B cell (primary cell): Measurements from ENCODE around the gene DNAJC24.

ENCODE experiments used
- EZH2 ChIP-seq: IDR thresholded peaks from 2 replicates; pipeline ENCODE4 v1.6.1; 2012; ENCODE audit warnings: borderline replicate concordance, low read depth, mild to moderate bottlenecking, moderate library complexity, low read length; ENCODE audit not compliant: insufficient read depth, poor library complexity, severe bottlenecking
- TF ChIP-seq, protein P1 (sequence below): fragments of 200-600 bp; IDR thresholded peaks from one replicate; pipeline ENCODE4 v1.8.0; 2022; ENCODE audit warnings: antibody characterized with exemption, mild to moderate bottlenecking

DNA sequence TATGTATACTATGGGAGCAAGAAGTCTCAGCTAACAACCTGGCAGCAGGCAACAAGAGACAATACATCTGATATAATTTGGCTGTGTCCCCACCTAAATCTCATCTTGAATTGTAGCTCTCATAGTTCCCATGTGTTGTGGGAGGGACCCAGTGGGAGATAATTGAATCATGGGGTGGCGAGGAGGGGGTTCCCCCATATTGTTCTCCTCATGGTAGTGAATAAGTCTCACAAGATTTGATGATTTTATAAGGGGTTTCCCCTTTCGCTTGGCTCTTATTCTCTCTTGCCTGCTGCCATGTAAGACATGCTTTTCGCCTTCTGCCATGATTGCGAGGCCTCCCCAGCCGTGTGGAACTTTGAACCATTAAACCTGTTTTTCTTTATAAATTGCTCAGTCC is 6.2 kb downstream of the DNAJC24 start:
- TF ChIP-seq, protein P1, sequence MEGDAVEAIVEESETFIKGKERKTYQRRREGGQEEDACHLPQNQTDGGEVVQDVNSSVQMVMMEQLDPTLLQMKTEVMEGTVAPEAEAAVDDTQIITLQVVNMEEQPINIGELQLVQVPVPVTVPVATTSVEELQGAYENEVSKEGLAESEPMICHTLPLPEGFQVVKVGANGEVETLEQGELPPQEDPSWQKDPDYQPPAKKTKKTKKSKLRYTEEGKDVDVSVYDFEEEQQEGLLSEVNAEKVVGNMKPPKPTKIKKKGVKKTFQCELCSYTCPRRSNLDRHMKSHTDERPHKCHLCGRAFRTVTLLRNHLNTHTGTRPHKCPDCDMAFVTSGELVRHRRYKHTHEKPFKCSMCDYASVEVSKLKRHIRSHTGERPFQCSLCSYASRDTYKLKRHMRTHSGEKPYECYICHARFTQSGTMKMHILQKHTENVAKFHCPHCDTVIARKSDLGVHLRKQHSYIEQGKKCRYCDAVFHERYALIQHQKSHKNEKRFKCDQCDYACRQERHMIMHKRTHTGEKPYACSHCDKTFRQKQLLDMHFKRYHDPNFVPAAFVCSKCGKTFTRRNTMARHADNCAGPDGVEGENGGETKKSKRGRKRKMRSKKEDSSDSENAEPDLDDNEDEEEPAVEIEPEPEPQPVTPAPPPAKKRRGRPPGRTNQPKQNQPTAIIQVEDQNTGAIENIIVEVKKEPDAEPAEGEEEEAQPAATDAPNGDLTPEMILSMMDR: no peak
- no peak for TF ChIP-seq EZH2
